OCI-LY3 (cell line): Measurements from ENCODE around the gene PPFIA3.

Experiments
- H2AFZ ChIP-seq: fragments of 200-600, 300-600 bp; shearing (Covaris generic); 2 replicates; pipeline ENCODE4 v1.6.0; 2014; ENCODE audit warnings: antibody characterized with exemption, low read depth, low read length
- H3K27ac ChIP-seq: fragments of 200-600, 300-600 bp; sonication (generic); 2 replicates; pipeline ENCODE4 v1.5.1; 2014; ENCODE audit warnings: mild to moderate bottlenecking, low read length, moderate library complexity, mixed read lengths
- H3K27me3 ChIP-seq: fragments of 200-600, 300-600 bp; sonication (generic); 2 replicates; pipeline ENCODE4 v1.6.1; 2014; ENCODE audit warnings: low read depth, low read length, mixed read lengths
- H3K36me3 ChIP-seq: fragments of 200-600, 300-600 bp; sonication (generic); replicated peaks from 2 replicates; pipeline ENCODE3; 2014; ENCODE audit warnings: low read depth, low read length, mixed read lengths
- H3K4me1 ChIP-seq: fragments of 300-600, 200-600 bp; sonication (generic); 2 replicates; pipeline ENCODE4 v1.6.1; 2014; ENCODE audit warnings: low read length, mixed read lengths
- H3K4me2 ChIP-seq: fragments of 200-600, 300-600 bp; sonication (generic); 2 replicates; pipeline ENCODE4 v1.6.1; 2014; ENCODE audit warnings: low read length, mixed read lengths
- H3K4me3 ChIP-seq: fragments of 300-600, 200-600 bp; sonication (generic); 2 replicates; pipeline ENCODE4 v1.5.1; 2014; ENCODE audit warnings: antibody characterized with exemption, mild to moderate bottlenecking, low read length, moderate library complexity
- H3K79me2 ChIP-seq: fragments of 300-600, 200-600 bp; shearing (Covaris generic); 2 replicates; pipeline ENCODE4 v1.6.1; 2014; ENCODE audit warnings: mild to moderate bottlenecking, low read length, mixed read lengths
- H3K9ac ChIP-seq: fragments of 300-600, 200-600 bp; shearing (Covaris generic); 2 replicates; pipeline ENCODE4 v1.6.0; 2014; ENCODE audit warnings: mild to moderate bottlenecking, low read length, moderate library complexity
- H3K9me3 ChIP-seq: fragments of 200-600, 300-600 bp; shearing (Covaris generic); 2 replicates; pipeline ENCODE4 v1.6.1; 2014; ENCODE audit warnings: low read length, mixed read lengths; ENCODE audit not compliant: insufficient read depth
- H4K20me1 ChIP-seq: fragments of 200-600, 300-600 bp; sonication (generic); 2 replicates; pipeline ENCODE4 v1.6.1; 2016; ENCODE audit warnings: low read length, mixed read lengths; ENCODE audit not compliant: insufficient read depth
- CTCF ChIP-seq: fragments of 200-600, 300-600 bp; sonication (generic); IDR thresholded peaks from 2 replicates; pipeline ENCODE4 v1.5.1; 2014; ENCODE audit warnings: antibody characterized with exemption, low read length, low read depth
- EZH2phosphoT487 ChIP-seq: fragments of 200-600 bp; shearing (Covaris generic); IDR thresholded peaks from 2 replicates; pipeline ENCODE4 v1.6.1; 2018; ENCODE audit warnings: antibody characterized with exemption, mixed run types, low read depth

PPFIA3 gene

GRCh38 chr19:49111218-49111998 lies 7.9 kb upstream of the PPFIA3 start:
- TF ChIP-seq CTCF = no peak
- TF ChIP-seq EZH2phosphoT487 = no peak

GRCh38 chr19:49113762-49114629 lies 5.3 kb upstream of the PPFIA3 start, which contains the start of gene LIN7B:
LIN7B (plus strand) TSS chr19:49114370; CDS start chr19:49114405, 35 bp downstream.
- no peak within 1 kb of the TSS for H3K27ac ChIP-seq
- H3K4me1 ChIP-seq = peaks cover 14% of the 10 kb centered on the region
- peaks cover 10% of the 10 kb centered on the region for H3K36me3 ChIP-seq

More at GRCh38 chr19:49111218-49111998, 7.9 kb upstream of the PPFIA3 start:
- H3K4me2 ChIP-seq = no peak overlapping the region
- H3K27me3 ChIP-seq = no peaks in the 10 kb centered on the region
- H3K79me2 ChIP-seq = no peaks in the 10 kb centered on the region
- H3K36me3 ChIP-seq = peaks cover 36% of the 10 kb centered on the region
- no peak overlapping the region for H3K9ac ChIP-seq
- no peak overlapping the region for H2AFZ ChIP-seq
- no peaks in the 10 kb centered on the region for H3K9me3 ChIP-seq
- H3K27ac ChIP-seq = no peak overlapping the region
- peaks cover 17% of the 10 kb centered on the region for H4K20me1 ChIP-seq
- H3K4me1 ChIP-seq = peaks cover 5% of the 10 kb centered on the region
- H3K4me3 ChIP-seq = no peak overlapping the region

GRCh38 chr19:49114630-49115363 lies 4.5 kb upstream of the PPFIA3 start:
- Histone ChIP-seq H3K4me1 (peaks cover 14% of the 10 kb centered on the region), H3K4me2 (peak overlapping the region; percentile 89), H3K27ac (no peak overlapping the region), H3K4me3 (peak overlapping the region; percentile 78), H3K9me3 (no peaks in the 10 kb centered on the region), H3K27me3 (no peaks in the 10 kb centered on the region), H2AFZ (no peak overlapping the region), H3K9ac (peak overlapping the region; percentile 38), H3K36me3 (peaks cover 2% of the 10 kb centered on the region), H4K20me1 (no peaks in the 10 kb centered on the region), H3K79me2 (peaks cover 6% of the 10 kb centered on the region)
- TF ChIP-seq EZH2phosphoT487 = no peak

More at GRCh38 chr19:49113762-49114629, 5.3 kb upstream of the PPFIA3 start, which contains the start of gene LIN7B:
- Histone ChIP-seq H3K4me2 (peak within 1 kb of the TSS; percentile 99), H4K20me1 (no peaks in the 10 kb centered on the region), H2AFZ (peak within 1 kb of the TSS; percentile 81), H3K4me3 (peak within 1 kb of the TSS; percentile 78), H3K79me2 (peaks cover 6% of the 10 kb centered on the region), H3K27me3 (no peaks in the 10 kb centered on the region), H3K9me3 (no peaks in the 10 kb centered on the region), H3K9ac (peak within 1 kb of the TSS; percentile 56)
- no peak for TF ChIP-seq EZH2phosphoT487
- TF ChIP-seq CTCF = peak; percentile 52

DNA sequence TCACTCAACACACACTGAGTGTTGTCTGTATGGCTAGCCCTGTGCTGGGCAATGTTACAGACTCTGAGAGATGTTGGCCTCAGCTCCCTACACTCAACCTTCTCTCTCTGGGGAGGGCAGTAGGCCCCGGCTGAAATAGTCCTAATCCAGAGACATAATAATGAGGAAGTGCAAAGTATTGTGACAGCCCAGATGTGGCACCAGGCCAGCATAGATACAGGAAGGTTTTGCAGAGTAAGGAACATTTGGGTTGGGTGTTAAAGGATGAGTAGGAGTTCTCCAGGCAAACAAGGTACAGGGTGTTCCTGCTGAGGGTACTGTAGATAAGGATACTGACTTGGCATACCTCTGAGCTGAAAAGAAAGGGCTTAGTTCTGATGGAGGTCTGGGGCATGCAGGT lies 2.8 kb upstream of the PPFIA3 start:
- H3K27ac ChIP-seq = no peak overlapping the region

More for the DNA sequence above, 2.8 kb upstream of the PPFIA3 start:
- Histone ChIP-seq H4K20me1 (no peaks in the 10 kb centered on the region), H3K36me3 (no peaks in the 10 kb centered on the region), H3K4me1 (peaks cover 22% of the 10 kb centered on the region), H3K9ac (no peak overlapping the region), H3K79me2 (peaks cover 6% of the 10 kb centered on the region), H3K4me2 (no peak overlapping the region), H2AFZ (no peak overlapping the region), H3K4me3 (no peak overlapping the region), H3K9me3 (no peaks in the 10 kb centered on the region), H3K27me3 (no peaks in the 10 kb centered on the region)
- TF ChIP-seq EZH2phosphoT487 = no peak
- TF ChIP-seq CTCF = no peak
